Activated T-cell treated with anti-CD3 and anti-CD28 coated beads for 1 hour (primary cell): ENCODE measurements around the gene VAMP2.
A peak's percentile ranks its signal among the peaks of the same experiment; 100 is the strongest.

ENCODE experiments used
- DNase-seq: peaks from one replicate; pipeline ENCODE4 v3.0.0-alpha.2; 2020; ENCODE audit warnings: low read depth

VAMP2 gene

GRCh38 chr17:8155231-8155995 lies 7.3 kb downstream of the VAMP2 start:
- DNase-seq = no peak

GRCh38 chr17:8154608-8155155 lies 8.1 kb downstream of the VAMP2 start:
- DNase-seq = no peak

- DNase-seq = peak; percentile 82
Measured at GRCh38 chr17:8153957-8154607, 8.7 kb downstream of the VAMP2 start.

GRCh38 chr17:8153525-8153956 lies 9.2 kb downstream of the VAMP2 start:
- DNase-seq = no peak

GRCh38 chr17:8153031-8153451 lies 9.7 kb downstream of the VAMP2 start:
- DNase-seq = no peak

- peak; percentile 73 for DNase-seq
Measured at GRCh38 chr17:8152112-8152775, 10.5 kb downstream of the VAMP2 start, which contains the start of gene PER1. Gene PER1, minus strand, starts transcription at chr17:8152404. Its CDS starts 1,698 bp downstream, at chr17:8150706.

- no peak for DNase-seq
Measured at GRCh38 chr17:8151641-8152111, 11.1 kb downstream of the VAMP2 start.

- DNase-seq = peak; percentile 80
Measured at GRCh38 chr17:8151120-8151640, 11.6 kb downstream of the VAMP2 start.

GRCh38 chr17:8150194-8151119 lies 12.3 kb downstream of the VAMP2 start:
- no peak for DNase-seq

GRCh38 chr17:8149419-8150193 lies 13.1 kb downstream of the VAMP2 start:
- DNase-seq = no peak

GRCh38 chr17:8148560-8148959 lies 14.2 kb downstream of the VAMP2 start:
- no peak for DNase-seq

GRCh38 chr17:8147805-8148404 lies 14.8 kb downstream of the VAMP2 start:
- no peak for DNase-seq

GRCh38 chr17:8147141-8147804 lies 15.5 kb downstream of the VAMP2 start:
- DNase-seq = no peak

- no peak for DNase-seq
Measured at GRCh38 chr17:8146381-8147140, 16.2 kb downstream of the VAMP2 start.

GRCh38 chr17:8145811-8146210 lies 16.9 kb downstream of the VAMP2 start:
- DNase-seq = no peak

- no peak for DNase-seq
Measured at GRCh38 chr17:8144401-8145231, 18.1 kb downstream of the VAMP2 start.

- no peak for DNase-seq
Measured at GRCh38 chr17:8143581-8144400, 19.0 kb downstream of the VAMP2 start.
